Measurements from ENCODE around the gene HERPUD1.
A peak's percentile ranks its signal among the peaks of the same experiment; 100 is the strongest.
"Not testable (repeated sequence)": the region's sequence is repeated elsewhere in the genome, so short reads cannot be mapped to it uniquely, and the experiment has no call there.

The HERPUD1 gene

DNA sequence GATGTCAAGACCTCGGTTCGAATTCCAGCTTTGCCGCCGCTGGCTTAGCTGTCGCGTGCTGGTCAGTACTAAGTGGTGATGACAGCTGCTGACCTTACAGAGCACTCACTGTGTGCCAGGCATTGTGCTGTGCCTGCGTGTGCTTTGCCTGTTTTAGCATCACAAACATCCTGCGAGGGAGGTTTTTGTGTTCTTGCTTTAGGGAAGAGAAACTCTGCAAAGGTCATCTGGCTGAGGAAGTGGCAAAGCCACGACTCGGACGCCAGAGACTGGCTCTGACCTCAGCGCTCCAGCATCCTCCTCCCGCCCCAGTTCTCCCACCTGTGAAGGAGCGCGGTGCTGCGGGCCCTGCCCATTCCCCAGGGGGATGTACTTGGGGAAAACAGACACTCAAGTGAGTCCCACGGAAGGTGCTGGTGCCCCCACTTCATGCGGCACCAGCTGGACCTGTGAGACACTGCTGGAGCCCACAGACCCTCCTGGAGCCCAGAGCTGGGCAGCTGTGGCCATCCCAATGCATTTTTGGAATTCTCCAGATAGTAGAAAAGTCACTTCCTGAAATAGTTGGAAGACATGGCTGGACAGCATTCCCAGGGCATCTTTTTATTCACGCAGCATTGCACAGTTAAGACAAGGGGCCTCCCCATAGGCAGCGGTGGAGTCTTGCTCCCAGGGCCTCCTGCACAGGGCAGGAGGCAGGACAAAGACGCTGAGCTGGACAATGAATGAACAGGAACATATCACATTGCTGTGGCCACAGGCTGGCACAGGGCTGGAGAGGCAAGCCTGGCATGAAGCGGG, 20.0 kb upstream of the HERPUD1 start:
- DNase-seq, result peak in 1 of 2 donors; percentile 55

DNA sequence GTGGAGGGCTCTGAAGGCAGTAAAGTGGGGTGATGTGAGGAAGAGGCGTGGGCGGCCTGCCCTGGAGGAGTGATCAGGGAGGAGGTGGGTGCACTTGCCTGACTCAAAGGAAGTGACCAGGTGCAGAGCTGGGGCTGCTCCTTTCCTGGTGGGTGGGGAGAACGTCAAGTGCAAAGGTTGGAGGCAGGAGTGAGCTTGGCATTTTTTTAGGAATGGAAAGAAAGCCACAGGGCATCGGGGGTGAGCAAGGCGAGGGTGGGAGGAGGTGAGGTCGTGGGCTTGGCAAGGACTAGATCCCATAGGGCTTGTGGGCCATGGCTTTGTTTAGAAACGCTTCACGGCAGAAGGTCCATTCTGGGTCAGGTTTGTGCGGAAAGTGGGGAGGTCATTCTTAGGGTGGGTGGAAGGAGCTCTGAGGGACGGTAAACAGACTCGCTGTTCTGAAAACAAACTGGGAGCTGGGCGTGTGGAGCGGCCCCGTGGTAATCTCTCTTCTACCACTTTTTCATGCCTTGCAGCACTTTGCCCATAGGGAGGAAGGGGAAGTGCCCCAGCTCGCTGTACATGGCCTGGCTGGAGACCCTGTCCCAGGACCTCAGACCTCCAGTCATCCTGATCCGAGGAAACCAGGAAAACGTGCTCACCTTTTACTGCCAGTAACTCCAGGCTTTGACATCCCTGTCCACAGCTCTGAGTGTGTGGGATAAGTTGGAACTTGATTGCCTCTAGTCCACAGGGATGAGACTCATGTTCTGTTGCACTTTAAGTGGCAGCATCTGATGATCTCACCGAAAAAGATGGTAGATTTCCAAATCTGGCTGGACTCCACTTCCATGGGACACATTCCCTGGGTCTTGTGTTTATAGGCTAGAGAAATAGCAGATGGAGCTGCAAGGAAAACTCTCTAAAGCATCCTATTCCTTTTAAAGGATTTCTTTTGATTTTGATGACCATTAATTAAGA, 18.9 kb upstream of the HERPUD1 start:
- DNase-seq, result no peak

DNA sequence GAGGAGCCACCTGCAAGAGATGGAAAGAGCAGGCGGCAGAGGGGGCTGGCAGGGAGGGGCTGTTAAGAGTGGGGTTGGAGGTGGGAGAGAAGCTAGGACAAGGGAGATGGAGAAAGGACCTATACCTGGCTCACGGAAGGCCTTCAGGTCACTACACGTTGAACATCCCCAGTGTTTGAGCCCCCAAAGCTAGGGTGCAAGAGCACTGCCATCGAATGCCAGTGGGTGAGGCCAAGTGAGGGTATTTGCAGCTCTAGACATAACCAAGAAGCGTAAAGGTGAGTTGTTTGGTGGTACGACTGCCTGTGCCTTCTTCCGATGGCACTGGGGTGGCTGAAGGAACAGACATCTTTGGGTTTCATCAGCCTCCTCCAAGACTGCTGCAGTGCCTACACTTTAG, 17.0 kb upstream of the HERPUD1 start:
- DNase-seq, result no peak

DNA sequence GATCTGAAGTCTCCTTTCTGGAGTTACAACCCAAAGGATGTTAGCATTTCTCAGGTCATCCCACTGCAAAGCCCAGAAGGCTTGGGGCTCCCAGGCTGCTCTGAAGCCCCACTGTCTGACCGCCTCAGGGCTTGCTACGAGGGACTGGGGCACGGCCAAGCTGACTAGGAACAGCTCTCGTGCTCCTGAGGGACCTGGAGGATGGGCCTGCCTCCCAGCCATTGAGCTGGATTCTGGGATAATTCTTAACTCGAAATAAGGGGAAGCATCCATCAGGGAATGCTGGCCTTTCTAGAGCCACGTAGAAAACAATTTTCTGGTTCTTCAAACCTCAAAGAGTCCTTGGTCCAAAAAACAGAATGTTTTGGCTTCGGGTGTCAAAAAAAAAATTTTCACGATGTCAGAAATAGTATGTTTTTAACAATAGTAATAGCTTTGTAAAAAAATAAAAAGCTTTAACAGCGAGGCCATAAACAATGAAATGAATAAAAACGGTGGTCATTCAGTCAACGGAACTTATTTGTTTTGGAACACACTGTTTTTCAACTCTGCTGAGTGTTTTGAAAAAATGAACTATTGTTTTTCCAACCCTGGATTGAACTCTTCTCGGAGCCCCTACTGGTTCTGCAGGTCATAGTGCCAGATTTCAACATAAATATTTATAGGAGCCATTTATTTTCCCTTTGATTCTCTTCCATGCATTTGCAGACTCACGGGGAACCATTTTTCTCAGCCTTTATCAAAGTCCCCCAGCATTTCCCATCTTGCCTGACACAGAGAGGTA, 16.4 kb upstream of the HERPUD1 start:
- no peak for DNase-seq

DNA sequence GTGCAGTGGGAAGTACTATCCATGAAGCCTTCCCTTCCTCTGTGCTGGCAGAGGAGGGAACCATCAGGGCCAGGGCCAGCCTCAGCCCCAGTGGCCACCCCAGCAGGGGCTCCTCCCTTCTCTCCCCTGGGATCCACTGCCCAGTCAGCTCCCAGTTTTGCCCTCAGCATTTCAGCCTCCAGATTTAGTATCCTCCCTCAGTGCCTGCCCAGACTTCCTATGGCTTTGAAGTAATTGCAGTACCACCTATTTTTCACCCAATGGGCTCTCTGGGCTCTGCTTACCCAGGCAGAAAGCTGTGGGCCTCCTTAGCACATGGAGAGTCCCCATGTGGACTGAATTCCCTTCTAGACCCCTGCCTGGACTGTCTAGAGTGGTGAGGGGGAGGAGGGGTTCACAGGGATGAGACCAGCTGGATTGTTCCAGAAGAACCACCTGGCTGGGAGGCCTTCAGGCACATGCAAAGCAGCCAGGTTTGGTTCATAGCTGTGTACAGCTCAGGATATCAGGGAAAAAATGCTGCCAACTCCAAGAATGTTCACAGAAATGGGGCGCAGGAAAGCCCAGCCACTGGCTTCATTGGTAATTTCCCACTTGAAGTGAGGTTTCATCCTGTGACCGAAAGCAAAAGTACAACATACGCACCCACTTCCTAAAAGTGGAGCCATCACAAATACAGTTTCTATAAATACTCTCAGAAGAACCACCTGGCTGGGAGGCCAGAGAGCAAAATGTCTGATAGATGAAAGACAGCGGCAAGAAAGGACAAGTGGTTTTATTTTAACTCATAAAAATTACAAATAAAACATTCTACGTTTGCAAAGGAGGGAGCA, 15.2 kb upstream of the HERPUD1 start:
- peak; percentile 52 to 69 for DNase-seq

DNA sequence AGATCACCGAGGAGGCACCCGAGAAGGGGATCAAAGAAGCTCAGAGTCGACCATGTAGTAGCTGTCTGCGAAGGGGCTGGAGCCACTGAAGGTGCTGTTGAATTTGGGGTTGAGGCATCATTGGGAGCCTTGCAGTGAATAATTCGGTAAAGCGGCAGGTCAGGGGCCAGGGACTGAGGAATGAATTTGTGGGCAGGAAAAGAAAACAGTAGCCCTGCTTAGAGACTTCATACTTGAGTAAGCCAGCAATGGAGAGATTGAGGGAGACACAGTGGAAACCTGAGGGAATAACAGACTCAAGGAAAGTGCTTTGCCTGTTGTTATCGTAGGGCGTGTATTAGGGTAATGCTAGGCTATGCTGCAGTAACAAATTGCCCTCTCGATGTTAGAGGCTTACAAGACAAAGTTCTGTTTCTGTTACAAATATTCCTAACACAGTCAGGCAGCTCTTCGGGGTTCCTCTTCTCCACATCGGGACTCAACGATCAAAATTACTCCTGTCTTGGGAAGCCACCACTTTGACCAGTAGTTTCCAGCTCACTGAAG, 13.4 kb upstream of the HERPUD1 start:
- no peak for DNase-seq

DNA sequence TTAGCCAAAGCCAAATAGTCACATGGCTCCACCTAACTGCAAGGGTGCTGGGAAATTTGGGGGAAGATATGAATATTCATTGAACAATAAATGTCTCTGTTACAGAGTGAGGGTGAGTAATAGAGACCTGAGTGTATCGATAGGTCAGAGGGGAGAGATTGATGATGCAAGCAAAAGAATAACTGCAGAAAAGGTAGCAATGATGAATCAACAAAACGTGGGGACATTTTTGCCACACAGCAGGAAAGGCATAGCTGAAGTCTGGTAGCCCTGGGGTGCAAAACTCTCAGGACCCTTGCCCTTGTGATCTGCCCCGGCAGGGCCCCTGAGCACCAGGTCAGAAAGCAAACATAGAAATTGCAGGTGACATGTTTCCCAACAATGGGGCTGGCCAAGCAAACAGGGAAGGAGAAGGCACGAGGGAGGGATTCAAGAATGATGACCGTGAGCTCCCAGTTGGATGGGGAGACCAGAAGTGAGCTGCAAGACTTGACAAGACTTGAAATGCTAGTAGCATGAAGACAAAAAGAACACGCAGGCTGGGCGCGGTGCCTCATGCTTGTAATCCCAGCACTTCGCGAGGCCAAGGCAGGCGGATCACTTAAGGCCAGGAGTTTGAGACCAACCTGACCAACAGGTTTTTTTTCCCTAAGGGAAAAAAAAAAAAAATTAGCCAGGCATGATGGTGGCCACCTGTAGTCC, 12.7 kb upstream of the HERPUD1 start:
- DNase-seq, result no peak

DNA sequence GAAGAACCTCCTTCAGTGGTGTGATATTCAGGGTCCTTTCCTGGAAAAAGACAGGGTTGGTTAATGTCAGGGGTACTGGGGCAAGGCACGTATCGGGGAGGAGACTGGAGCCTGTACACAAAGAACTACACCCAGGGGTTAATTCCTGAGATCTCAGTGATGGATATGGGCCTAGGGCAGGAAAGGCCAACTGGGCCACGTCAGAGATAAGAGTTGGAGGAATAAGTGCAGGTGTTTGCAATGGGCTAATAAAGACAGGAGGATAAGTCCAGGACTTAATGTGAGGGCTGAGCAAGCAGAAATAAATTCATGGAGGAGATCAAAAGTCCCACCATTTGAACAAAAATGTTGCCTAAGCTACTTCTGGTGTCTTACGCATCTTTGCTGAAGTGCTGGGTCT, 10.4 kb upstream of the HERPUD1 start:
- DNase-seq, result no peak

DNA sequence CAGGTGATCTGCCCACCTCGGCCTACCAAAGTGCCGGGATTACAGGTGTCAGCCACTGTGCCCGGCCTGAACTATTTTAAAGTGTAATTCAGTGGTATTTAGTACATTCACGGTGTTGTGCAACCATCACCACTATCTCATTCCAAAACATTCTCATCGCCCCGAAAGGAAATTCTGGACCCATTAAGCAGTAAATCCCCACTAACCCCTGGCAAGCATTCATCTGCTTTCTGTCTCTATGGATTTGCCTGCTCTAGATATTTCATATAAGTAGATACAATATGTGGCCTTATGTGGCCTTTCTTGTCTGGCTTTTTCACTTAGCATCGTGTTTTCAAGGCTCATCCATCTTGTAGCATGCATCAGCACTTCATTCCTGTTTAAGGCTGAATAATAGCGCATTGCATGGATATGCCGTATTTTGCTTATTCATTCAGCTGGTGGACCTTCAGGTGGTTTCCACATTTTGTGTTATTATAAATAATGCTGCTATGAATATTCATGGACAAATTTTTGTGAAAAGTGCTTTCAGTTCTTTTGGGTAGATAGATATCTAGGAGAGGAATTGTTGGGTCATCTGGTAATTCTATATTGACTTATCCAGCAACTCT, 8.4 kb upstream of the HERPUD1 start:
- DNase-seq, result no peak

DNA sequence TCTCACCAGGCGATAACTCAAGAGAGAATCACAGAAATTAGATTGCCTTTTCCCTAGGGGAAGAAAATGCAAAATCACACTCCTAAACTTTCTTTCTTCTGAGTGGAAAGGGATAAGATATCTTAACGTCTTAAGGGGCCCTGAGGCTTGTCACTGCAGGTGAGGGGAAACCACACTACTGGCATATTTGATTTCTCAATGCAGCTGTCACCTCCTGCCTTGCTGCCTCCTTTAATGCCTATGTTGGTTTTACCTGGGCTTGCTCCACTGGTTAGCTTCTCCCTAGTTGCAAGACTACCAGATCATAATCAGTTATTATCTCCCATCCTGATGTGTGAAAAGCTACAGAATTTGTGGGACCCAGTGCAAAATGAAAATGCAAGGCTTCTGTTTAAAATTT, 4.5 kb upstream of the HERPUD1 start:
- DNase-seq, result no peak

DNA sequence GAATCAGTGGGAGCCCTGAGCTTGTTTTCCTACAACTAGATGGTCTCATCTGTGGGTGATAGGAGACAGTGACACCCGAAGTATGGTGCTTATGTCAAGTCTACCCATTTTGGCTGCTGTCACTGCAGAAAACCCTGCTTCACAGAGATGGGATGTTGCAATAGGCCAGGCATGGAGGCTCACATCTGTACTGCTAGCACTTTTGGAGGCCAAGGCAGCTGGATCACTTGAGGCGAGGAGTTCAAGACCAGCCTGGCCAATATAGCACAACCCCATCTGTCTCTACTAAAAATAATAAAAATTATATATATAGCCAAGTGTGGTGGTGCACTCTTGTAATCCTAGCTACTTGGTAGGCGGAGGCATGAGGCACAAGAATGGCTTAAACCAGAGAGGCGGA, 2.3 kb upstream of the HERPUD1 start:
- no peak for DNase-seq

DNA sequence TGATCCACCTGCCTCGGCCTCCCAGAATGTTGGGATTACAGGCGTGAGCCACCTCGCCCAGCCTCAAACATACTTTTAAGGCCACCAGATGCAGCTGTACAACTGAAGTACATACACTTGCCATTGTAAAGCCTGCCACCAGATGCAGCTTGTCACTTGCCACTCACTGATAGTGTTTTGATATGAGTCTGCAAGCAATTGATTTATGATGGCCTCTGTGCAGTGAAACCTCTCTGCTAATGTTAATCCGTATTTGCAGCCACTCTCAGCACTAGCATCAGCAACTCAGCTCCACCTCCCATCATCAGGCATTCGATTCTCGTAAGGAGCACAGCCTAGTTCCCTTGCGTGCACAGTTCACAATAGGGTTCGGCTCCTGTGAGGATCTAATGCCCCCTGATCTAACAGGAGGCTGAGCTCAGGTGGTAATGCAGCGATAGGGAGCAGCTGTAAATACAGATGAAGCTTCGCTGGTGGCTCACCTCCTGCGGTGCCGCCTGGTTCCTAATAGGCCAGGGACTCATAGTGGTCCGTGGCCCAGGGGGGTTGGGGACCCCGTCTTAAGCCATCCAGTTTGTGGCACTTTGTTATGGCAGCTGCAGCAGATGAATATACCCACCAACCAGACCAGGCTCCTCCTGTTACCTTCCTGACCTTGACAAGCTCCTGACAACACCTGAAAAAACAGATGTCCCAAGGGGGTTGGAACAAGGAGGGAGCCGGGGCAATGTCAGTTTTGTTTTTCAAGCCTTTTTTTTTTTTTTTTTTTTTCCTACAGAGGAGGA, 1.3 kb upstream of the HERPUD1 start:
- DNase-seq, result no peak

DNA sequence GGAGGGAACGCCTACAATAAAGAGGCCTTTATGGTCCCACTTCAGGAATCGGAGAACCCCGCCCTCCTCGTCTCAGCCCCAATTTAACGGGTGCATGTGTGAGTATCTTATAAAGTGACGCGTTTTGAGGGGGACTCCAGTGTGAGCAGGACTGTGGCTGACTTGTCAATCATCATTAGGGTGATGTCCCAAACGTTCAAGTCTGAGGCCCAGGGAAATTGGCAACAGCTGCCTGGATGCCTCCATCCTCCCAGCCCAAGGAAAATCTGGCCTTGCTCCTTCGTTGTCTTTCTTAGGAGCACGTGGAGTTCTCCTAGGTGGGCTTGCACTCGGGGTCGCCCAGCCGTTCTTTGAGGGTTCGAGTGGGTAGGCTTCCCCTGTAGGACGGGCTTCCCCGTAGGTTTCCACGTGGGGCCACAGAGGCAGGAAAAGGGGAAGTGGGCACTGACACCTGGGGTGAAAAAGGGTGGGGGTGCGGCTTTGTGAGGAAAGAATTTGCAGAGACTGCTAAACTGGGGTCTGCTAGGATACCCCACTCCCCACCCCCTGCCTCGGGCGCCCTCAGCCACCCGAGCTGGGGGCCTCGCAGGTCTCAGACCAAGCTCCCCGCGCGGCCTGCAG, 561 bp upstream of the HERPUD1 start:
- DNase-seq, result peak in 1 of 2 donors; percentile 36

DNA sequence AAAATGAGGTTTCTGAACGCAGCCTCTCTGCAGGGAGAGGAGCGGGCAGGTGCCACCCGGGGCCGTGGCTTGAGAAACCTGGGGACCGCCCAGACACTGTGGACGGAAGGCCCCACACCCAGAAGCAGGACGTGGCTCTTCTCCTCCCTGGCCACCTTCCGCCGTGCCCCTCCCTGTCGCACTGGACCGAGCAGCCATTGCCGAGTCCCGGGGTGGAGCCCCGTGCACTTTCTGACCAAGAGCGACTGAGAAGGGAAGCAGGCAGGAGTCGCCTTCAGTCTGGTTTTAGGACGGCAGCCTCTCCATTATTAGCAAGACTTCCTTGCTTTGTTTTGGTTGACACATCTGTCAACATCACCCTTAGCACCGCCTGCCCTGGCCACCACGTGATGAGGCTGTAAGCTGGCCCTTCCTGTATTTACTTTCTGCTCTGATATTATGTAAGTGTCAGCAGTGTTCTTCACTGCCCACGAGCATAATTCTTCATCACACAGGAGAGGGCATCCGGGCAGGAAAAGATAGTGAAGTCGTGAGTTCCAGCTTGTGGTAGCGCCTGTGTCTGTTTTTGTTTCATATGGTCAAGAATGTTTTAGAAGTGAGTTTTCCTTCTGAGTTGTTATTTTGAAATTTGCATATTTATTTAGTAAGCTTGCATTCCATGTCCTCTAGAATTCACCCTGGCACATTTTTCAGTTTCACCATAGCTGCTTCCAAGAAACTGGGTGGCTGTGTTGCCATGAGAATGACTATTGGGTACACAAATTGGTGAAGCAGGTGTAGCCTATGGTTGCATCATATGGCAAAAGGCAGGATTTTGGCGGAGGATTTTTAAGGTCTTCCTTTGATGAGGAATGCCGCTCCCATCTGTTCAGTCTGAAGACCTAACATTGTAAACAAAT, 1.0 kb downstream of the HERPUD1 start:
- peak; percentile 54 to 63 for DNase-seq

DNA sequence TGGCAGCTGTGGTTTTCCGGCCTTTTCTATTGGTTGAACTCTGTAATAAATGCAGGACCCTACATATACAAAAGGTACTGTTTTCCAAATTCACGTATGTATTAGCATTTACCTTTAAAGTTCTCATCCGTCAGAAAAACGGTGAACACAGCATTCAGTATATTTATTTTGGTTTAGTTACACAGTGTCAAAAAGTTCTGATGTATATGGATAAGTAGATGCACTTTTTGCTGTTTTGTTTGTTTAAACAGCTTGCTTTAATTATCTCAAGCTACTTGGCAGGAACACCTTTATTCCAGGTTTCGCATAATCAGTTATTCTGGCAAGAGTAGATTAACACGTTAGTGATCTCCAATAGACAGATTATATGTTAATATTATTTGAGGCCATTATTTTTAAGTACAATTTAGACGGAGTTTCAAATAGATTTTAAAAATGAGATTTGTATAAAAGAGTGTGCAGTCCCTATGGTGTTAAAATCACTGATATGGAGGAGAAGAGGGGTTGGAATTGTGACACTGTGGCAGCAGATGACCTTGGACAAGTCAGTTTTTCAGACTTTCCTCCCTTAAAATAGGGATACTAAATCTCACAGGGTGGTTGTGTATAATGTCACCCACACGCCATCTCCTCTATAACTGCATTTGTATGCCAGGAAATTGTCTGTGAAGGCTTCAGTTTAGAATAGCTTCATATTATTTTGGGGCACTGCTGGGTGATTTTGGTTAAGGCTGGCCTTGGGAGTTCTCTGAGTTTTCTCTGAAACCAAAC, 2.1 kb downstream of the HERPUD1 start:
- DNase-seq, result no peak

DNA sequence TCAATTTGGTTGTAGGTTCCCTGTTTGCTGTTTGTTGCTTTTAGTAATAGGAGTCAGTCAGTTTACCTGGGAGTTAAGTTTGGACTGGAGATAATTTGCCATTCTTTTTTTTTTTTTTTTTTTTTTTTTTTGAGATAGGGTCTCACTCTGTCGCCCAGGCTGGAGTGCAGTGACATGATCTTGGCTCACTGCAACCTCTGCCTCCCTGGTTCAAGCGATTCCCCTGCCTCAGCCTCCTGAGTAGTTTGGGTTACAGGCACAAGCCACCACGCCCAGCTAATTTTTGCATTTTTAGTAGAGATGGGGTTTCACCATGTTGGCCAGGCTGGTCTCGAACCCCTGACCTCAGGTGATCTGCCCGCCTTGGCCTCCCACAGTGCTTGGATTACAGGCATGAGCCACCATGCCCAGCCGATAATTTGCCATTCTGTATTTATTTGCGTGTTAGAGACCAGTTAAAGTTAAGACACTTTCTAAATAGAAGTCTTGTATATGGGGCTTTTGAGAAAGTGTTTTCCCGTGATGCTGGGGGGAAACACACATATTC, 2.7 kb downstream of the HERPUD1 start:
- DNase-seq, result not testable (repeated sequence)

DNA sequence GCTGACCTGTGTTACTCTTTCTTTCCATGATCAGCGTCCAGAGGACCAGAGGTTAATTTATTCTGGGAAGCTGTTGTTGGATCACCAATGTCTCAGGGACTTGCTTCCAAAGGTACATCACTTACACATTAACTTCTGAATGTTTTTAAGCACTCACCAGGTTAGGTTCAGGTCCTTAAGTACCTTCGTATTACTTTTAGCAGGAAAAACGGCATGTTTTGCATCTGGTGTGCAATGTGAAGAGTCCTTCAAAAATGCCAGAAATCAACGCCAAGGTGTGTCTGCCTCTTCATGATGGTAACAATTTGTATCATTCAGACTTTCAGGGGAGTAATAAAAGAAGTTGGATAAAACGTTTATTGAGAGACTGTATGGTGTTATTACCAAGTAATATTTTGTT, 3.3 kb downstream of the HERPUD1 start:
- DNase-seq, result no peak
